Measurements from ENCODE around the gene SP5. TPM values are rescaled to one million over a fixed set of nuclear protein-coding genes. Genes with fewer than 3 reads are reported as not detected.
"Not testable (repeated sequence)": the region's sequence is repeated elsewhere in the genome, so short reads cannot be mapped to it uniquely, and the experiment has no call there.

The SP5 gene
- total and polyA plus RNA-seq, 2 experiments from 2014 or later, result 1.9 to 2.4 TPM

GRCh38 chr2:170722301-170722700, 7.2 kb downstream of the SP5 start:
- Histone ChIP-seq H3K9me3 (ENCODE audit: low read depth) (peaks cover 5% of the 10 kb centered on the region), H3K4me1 (ENCODE audit: insufficient read depth) (no peaks in the 10 kb centered on the region), H3K27me3 (peaks cover 26% of the 10 kb centered on the region), H3K4me2 (no peak overlapping the region), H3K79me2 (no peaks in the 10 kb centered on the region), H3K4me3 (no peak overlapping the region), H3K27ac (no peak overlapping the region), H4K20me1 (ENCODE audit: insufficient read depth, poor library complexity, severe bottlenecking) (no peaks in the 10 kb centered on the region), H3K9me2 (replicated peaks; ENCODE audit: insufficient read depth) (no peaks in the 10 kb centered on the region), H3K36me3 (replicated peaks; ENCODE audit: insufficient read depth, low read depth) (no peaks in the 10 kb centered on the region), H2AFZ (no peak overlapping the region)
- DNase-seq (ENCODE audit: low spot score), result no peak
- TF ChIP-seq EZH2phosphoT487 (IDR thresholded peaks at IDR 0.05; ENCODE audit: low read depth, severe bottlenecking, unreplicated experiment) (no peak), CTCF (IDR thresholded peaks at IDR 0.05; ENCODE audit: poor library complexity) (no peak), EZH2 (IDR thresholded peaks at IDR 0.05; ENCODE audit: borderline replicate concordance) (no peak)

GRCh38 chr2:170723446-170723958, 8.4 kb downstream of the SP5 start:
- H3K9me3 ChIP-seq (ENCODE audit: low read depth), result peaks cover 5% of the 10 kb centered on the region
- no peaks in the 10 kb centered on the region for H3K36me3 ChIP-seq (replicated peaks; ENCODE audit: insufficient read depth, low read depth)
- no peaks in the 10 kb centered on the region for H3K4me1 ChIP-seq (ENCODE audit: insufficient read depth)
- no peaks in the 10 kb centered on the region for H3K79me2 ChIP-seq
- no peaks in the 10 kb centered on the region for H3K9me2 ChIP-seq (replicated peaks; ENCODE audit: insufficient read depth)
- no peaks in the 10 kb centered on the region for H4K20me1 ChIP-seq (ENCODE audit: insufficient read depth, poor library complexity, severe bottlenecking)
- H3K27me3 ChIP-seq, result peaks cover 14% of the 10 kb centered on the region
- no peak for DNase-seq (ENCODE audit: low spot score)
- H3K4me3 ChIP-seq, result no peak overlapping the region
- no peak overlapping the region for H2AFZ ChIP-seq
- TF ChIP-seq CTCF (IDR thresholded peaks at IDR 0.05; ENCODE audit: poor library complexity) (no peak), EZH2 (IDR thresholded peaks at IDR 0.05; ENCODE audit: borderline replicate concordance) (no peak), EZH2phosphoT487 (IDR thresholded peaks at IDR 0.05; ENCODE audit: low read depth, severe bottlenecking, unreplicated experiment) (no peak)
- no peak overlapping the region for H3K27ac ChIP-seq
- H3K4me2 ChIP-seq, result no peak overlapping the region
- 68% methylated on average over 2 of the region's 2 CpGs for WGBS (ENCODE audit: low lambda C conversion rate, missing lambda C conversion rate)

- 35% methylated on average over 1 of the region's 1 CpG for WGBS (ENCODE audit: low lambda C conversion rate, missing lambda C conversion rate)
- Histone ChIP-seq H3K4me3 (no peak overlapping the region), H3K27ac (peak overlapping the region; percentile 85), H3K79me2 (no peaks in the 10 kb centered on the region), H4K20me1 (ENCODE audit: insufficient read depth, poor library complexity, severe bottlenecking) (no peaks in the 10 kb centered on the region), H3K9me2 (replicated peaks; ENCODE audit: insufficient read depth) (no peaks in the 10 kb centered on the region), H3K27me3 (no peaks in the 10 kb centered on the region), H2AFZ (no peak overlapping the region), H3K36me3 (replicated peaks; ENCODE audit: insufficient read depth, low read depth) (no peaks in the 10 kb centered on the region), H3K4me2 (peak overlapping the region; percentile 46), H3K4me1 (ENCODE audit: insufficient read depth) (peaks cover 9% of the 10 kb centered on the region), H3K9me3 (ENCODE audit: low read depth) (no peaks in the 10 kb centered on the region)
- TF ChIP-seq EZH2phosphoT487 (IDR thresholded peaks at IDR 0.05; ENCODE audit: low read depth, severe bottlenecking, unreplicated experiment), result no peak
- no peak for TF ChIP-seq CTCF (IDR thresholded peaks at IDR 0.05; ENCODE audit: poor library complexity)
- no peak for TF ChIP-seq EZH2 (IDR thresholded peaks at IDR 0.05; ENCODE audit: borderline replicate concordance)
- peak; percentile 30 for DNase-seq (ENCODE audit: low spot score)
Observed at GRCh38 chr2:170733798-170734600, 18.9 kb downstream of the SP5 start.

GRCh38 chr2:170734601-170735000, 19.5 kb downstream of the SP5 start:
- H3K79me2 ChIP-seq; H3K9me3 ChIP-seq (ENCODE audit: low read depth); H3K9me2 ChIP-seq (replicated peaks; ENCODE audit: insufficient read depth); H3K4me3 ChIP-seq; DNase-seq (ENCODE audit: low spot score); H3K36me3 ChIP-seq (replicated peaks; ENCODE audit: insufficient read depth, low read depth); H3K4me2 ChIP-seq; H4K20me1 ChIP-seq (ENCODE audit: insufficient read depth, poor library complexity, severe bottlenecking); H3K27me3 ChIP-seq; H2AFZ ChIP-seq; H3K4me1 ChIP-seq (ENCODE audit: insufficient read depth): not testable (repeated sequence)
- peak overlapping the region; percentile 85 for H3K27ac ChIP-seq
- WGBS (ENCODE audit: low lambda C conversion rate, missing lambda C conversion rate), result 86% methylated on average over 2 of the region's 2 CpGs
